Inflammatory macrophage treated with lipopolysaccharide for 4 hours (primary cell): Measurements from ENCODE around the gene NME7.
A peak's percentile ranks its signal among the peaks of the same experiment; 100 is the strongest.
"Not testable (repeated sequence)": the region's sequence is repeated elsewhere in the genome, so short reads cannot be mapped to it uniquely, and the experiment has no call there.

Source experiments
- DNase-seq: peaks from one replicate; pipeline ENCODE4 v3.0.0-alpha.2; 2020

Gene NME7

GRCh38 chr1:169367686-169368405 is at the start of gene NME7, which contains the start of gene BLZF1:
TSS of gene NME7 (minus strand) at chr1:169367797. CDS start at chr1:169367710, 87 bp downstream.
TSS of gene BLZF1 (plus strand) at chr1:169368195. CDS start at chr1:169369523, 1,328 bp downstream.
- peak; percentile 99 for DNase-seq

- DNase-seq: no peak
Observed at GRCh38 chr1:169414952-169415351, 47.4 kb upstream of the NME7 start.

GRCh38 chr1:169408340-169408739 is 40.7 kb upstream of the NME7 start:
- DNase-seq: not testable (repeated sequence)

GRCh38 chr1:169402578-169402977 is 35.0 kb upstream of the NME7 start:
- not testable (repeated sequence) for DNase-seq

GRCh38 chr1:169395955-169396354 is 28.4 kb upstream of the NME7 start:
- no peak for DNase-seq

GRCh38 chr1:169392406-169392805 is 24.8 kb upstream of the NME7 start:
- DNase-seq: peak; percentile 40

GRCh38 chr1:169390303-169390702 is 22.7 kb upstream of the NME7 start:
- no peak for DNase-seq

- DNase-seq: no peak
Observed at GRCh38 chr1:169387399-169387798, 19.8 kb upstream of the NME7 start.

GRCh38 chr1:169383449-169383848 is 15.9 kb upstream of the NME7 start:
- no peak for DNase-seq

GRCh38 chr1:169381162-169381561 is 13.6 kb upstream of the NME7 start:
- DNase-seq: no peak

GRCh38 chr1:169371404-169371803 is 3.8 kb upstream of the NME7 start:
- DNase-seq: peak; percentile 56

- peak; percentile 70 for DNase-seq
Observed at GRCh38 chr1:169368406-169368769, 791 bp upstream of the NME7 start.

GRCh38 chr1:169367096-169367685 is 406 bp downstream of the NME7 start:
- no peak for DNase-seq

- no peak for DNase-seq
Observed at GRCh38 chr1:169364948-169365347, 2.6 kb downstream of the NME7 start.

GRCh38 chr1:169363046-169363730 is 4.4 kb downstream of the NME7 start:
- DNase-seq: no peak

GRCh38 chr1:169361281-169361680 is 6.3 kb downstream of the NME7 start:
- DNase-seq: no peak

GRCh38 chr1:169360415-169360814 is 7.2 kb downstream of the NME7 start:
- no peak for DNase-seq

GRCh38 chr1:169348383-169349036 is 19.1 kb downstream of the NME7 start:
- DNase-seq: peak; percentile 52

- DNase-seq: no peak
Observed at GRCh38 chr1:169347688-169348382, 19.8 kb downstream of the NME7 start.

- no peak for DNase-seq
Observed at GRCh38 chr1:169346036-169346589, 21.5 kb downstream of the NME7 start.

- no peak for DNase-seq
Observed at GRCh38 chr1:169345511-169345910, 22.1 kb downstream of the NME7 start.

GRCh38 chr1:169342096-169342495 is 25.5 kb downstream of the NME7 start:
- DNase-seq: not testable (repeated sequence)
